Measurements from ENCODE around the gene NUDT4.
"Not testable (repeated sequence)": the region's sequence is repeated elsewhere in the genome, so short reads cannot be mapped to it uniquely, and the experiment has no call there.

DNA sequence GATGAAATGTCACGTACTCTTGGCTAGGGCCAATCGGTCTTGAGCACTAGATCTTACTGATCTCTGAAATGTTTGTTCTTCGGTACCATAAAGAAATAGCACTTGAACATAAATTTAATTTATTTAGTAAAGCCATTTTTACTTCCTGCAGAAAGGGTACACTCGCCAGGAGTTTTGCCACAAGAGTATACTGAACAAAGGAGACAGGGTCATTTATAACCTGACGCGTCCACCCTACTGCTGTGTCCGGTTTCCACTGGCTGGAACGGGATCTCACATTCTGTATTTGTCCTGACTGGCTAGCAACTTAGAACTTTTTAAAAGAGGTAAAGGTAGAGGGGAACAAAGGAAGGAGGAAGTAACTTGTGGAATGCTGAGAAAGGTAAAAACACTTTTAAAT lies 34.7 kb downstream of the NUDT4 start:
- not testable (repeated sequence) for TF ChIP-seq EZH2 (IDR thresholded peaks at IDR 0.05; ENCODE audit: low read depth)
- TF ChIP-seq, protein P1, sequence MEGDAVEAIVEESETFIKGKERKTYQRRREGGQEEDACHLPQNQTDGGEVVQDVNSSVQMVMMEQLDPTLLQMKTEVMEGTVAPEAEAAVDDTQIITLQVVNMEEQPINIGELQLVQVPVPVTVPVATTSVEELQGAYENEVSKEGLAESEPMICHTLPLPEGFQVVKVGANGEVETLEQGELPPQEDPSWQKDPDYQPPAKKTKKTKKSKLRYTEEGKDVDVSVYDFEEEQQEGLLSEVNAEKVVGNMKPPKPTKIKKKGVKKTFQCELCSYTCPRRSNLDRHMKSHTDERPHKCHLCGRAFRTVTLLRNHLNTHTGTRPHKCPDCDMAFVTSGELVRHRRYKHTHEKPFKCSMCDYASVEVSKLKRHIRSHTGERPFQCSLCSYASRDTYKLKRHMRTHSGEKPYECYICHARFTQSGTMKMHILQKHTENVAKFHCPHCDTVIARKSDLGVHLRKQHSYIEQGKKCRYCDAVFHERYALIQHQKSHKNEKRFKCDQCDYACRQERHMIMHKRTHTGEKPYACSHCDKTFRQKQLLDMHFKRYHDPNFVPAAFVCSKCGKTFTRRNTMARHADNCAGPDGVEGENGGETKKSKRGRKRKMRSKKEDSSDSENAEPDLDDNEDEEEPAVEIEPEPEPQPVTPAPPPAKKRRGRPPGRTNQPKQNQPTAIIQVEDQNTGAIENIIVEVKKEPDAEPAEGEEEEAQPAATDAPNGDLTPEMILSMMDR (conservative IDR thresholded peaks at IDR 0.05) = not testable (repeated sequence)

Data from PC-9 (cell line).